Right atrium auricular region (tissue), 2 donors: ENCODE data around the gene PHC2. TPM values are rescaled to one million over a fixed set of nuclear protein-coding genes. Genes with fewer than 3 reads are reported as not detected.

Experiments used
- DNase-seq: peaks from one replicate; pipeline ENCODE4 v3.0.0-alpha.2; 2019; ENCODE audit warnings: low spot score
- H3K27ac ChIP-seq, 2 donors: fragments of 200-600 bp; sonication (generic); 1 replicate in 1 of 2; 2 replicates in 1 of 2; pipeline ENCODE4 v1.5.1; 2016 to 2019
- H3K27me3 ChIP-seq, 2 donors: fragments of 200-600 bp; sonication (generic); one replicate each; pipeline versions ENCODE4 v1.5.1 to v1.6.0; 2017 to 2019
- H3K36me3 ChIP-seq: fragments of 200-600 bp; sonication (generic); one replicate; pipeline ENCODE4 v1.5.1; 2016
- H3K4me1 ChIP-seq, 2 donors: fragments of 200-600 bp; sonication (generic); one replicate each; pipeline versions ENCODE4 v1.5.1 to v1.6.0; 2017 to 2019
- H3K4me3 ChIP-seq, 2 donors: fragments of 200-600 bp; sonication (generic); 1 replicate in 1 of 2; 2 replicates in 1 of 2; pipeline ENCODE4 v1.5.1; 2017 to 2019; ENCODE audit warnings: mild to moderate bottlenecking in 1 of 2, moderate library complexity in 1 of 2
- H3K9me3 ChIP-seq, 2 donors: fragments of 200-600 bp; sonication (generic); one replicate each; pipeline ENCODE4 v1.5.1; 2019
- total RNA-seq, 2 donors: library from RNA; depleted of rRNA; stranded (reverse); fragments of >200 nt; gene quantifications; one replicate each; pipeline ENCODE4 v1.1.0, GENCODE V29; 2016
- TF ChIP-seq, protein P1 (sequence below), 2 donors: fragments of 200-600 bp; sonication (generic); IDR thresholded peaks; one replicate each; pipeline ENCODE4 v1.5.1; 2019; ENCODE audit warnings: antibody characterized with exemption in 2 of 2

The PHC2 gene
- total RNA-seq, 2 donors from 2014 or later, result 98.4 to 144 TPM

DNA sequence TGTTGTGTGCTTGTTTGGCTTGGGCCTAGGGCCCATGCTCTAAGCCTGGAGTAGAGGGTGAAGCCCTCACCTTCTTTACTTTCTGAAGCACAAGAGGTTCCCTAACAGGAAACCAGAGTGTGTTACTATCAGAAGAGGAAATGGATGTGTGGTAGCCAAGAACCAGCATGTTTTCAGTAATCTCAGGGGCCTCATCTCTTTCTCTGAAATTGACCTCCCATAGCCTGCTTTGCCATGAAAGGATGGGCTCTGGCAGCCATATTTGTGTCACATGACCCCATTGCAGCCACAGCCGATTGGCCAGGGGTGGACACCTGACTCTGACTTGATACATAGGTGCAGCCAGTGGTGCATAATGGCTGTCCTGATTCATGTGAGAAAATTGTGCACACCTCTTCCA lies 128.6 kb downstream of the PHC2 start:
- TF ChIP-seq, protein P1, sequence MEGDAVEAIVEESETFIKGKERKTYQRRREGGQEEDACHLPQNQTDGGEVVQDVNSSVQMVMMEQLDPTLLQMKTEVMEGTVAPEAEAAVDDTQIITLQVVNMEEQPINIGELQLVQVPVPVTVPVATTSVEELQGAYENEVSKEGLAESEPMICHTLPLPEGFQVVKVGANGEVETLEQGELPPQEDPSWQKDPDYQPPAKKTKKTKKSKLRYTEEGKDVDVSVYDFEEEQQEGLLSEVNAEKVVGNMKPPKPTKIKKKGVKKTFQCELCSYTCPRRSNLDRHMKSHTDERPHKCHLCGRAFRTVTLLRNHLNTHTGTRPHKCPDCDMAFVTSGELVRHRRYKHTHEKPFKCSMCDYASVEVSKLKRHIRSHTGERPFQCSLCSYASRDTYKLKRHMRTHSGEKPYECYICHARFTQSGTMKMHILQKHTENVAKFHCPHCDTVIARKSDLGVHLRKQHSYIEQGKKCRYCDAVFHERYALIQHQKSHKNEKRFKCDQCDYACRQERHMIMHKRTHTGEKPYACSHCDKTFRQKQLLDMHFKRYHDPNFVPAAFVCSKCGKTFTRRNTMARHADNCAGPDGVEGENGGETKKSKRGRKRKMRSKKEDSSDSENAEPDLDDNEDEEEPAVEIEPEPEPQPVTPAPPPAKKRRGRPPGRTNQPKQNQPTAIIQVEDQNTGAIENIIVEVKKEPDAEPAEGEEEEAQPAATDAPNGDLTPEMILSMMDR (IDR thresholded peaks at IDR 0.05), result no peak
- Histone ChIP-seq H3K27ac (no peak overlapping the region), H3K4me1 (peaks cover 0 to 32% of the 10 kb centered on the region in 2 donors), H3K36me3 (peaks cover 11% of the 10 kb centered on the region), H3K27me3 (no peaks in the 10 kb centered on the region), H3K4me3 (no peak overlapping the region), H3K9me3 (no peaks in the 10 kb centered on the region)
- DNase-seq, result no peak

DNA sequence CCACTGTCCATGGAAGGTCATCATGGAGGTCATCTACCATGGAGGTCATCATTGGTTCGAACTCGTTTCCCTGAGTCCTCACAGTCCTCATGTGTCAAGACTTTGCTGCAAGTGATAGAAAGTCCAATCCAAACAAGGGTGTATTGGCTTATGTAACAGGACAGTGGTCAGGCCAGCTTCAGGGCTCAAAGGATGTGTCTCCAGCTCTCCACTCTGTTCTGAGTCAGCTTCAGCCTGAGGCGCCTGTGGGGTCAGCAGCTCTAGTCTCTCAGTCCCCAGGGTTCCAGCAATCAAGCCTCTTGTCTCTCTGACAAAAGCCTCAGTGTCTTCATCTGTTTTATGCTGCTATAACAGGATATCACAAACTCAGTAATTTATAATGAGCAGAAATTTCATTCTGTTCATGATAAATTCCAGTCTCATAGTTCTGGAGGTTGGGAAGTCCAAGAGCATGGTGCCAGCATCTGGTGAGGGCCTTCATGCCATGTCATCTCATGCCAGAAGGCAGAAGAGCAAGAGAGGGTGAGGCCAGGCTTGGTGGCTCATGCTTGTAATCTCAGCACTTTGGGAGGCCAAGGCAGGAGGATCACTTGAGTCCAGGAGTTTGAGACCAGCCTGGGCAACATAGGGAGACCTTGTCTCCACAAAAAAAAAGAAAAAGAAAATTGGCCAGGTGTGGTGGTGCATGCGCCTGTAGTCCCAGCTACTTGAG lies 129.5 kb downstream of the PHC2 start:
- no peaks in the 10 kb centered on the region for H3K9me3 ChIP-seq
- peaks cover 0 to 23% of the 10 kb centered on the region in 2 donors for H3K4me1 ChIP-seq
- no peaks in the 10 kb centered on the region for H3K27me3 ChIP-seq
- DNase-seq, result no peak
- peak overlapping the region; percentile 49 to 51 for H3K27ac ChIP-seq
- peaks cover 11% of the 10 kb centered on the region for H3K36me3 ChIP-seq
- H3K4me3 ChIP-seq, result no peak overlapping the region
- TF ChIP-seq, protein P1 (IDR thresholded peaks at IDR 0.05), result no peak

DNA sequence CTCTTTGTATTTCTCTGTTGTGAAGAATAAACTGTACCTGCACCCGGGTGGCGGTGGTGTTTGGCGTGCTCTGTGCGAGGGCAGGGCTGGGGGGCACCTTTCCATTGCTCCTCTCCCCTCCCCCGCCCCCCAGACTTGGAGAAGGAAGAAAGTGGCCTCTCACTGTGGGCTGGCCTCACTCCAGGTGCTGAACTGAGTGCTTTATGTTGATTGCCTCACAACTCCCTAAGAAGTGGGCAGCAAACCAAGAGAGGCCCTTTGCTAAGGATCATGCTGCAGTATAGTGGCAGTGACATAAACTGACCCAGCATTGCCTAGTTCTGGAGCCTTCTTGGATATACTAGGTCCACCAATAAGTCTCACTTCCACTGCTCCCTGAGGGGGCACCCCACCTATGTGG lies 130.2 kb downstream of the PHC2 start:
- Histone ChIP-seq H3K36me3 (peaks cover 11% of the 10 kb centered on the region), H3K4me3 (no peak overlapping the region), H3K27me3 (no peaks in the 10 kb centered on the region), H3K9me3 (no peaks in the 10 kb centered on the region), H3K27ac (peak overlapping the region; percentile 49 to 51), H3K4me1 (peaks cover 0 to 21% of the 10 kb centered on the region in 2 donors)
- TF ChIP-seq, protein P1 (IDR thresholded peaks at IDR 0.05), result no peak
- DNase-seq, result peak; percentile 77

DNA sequence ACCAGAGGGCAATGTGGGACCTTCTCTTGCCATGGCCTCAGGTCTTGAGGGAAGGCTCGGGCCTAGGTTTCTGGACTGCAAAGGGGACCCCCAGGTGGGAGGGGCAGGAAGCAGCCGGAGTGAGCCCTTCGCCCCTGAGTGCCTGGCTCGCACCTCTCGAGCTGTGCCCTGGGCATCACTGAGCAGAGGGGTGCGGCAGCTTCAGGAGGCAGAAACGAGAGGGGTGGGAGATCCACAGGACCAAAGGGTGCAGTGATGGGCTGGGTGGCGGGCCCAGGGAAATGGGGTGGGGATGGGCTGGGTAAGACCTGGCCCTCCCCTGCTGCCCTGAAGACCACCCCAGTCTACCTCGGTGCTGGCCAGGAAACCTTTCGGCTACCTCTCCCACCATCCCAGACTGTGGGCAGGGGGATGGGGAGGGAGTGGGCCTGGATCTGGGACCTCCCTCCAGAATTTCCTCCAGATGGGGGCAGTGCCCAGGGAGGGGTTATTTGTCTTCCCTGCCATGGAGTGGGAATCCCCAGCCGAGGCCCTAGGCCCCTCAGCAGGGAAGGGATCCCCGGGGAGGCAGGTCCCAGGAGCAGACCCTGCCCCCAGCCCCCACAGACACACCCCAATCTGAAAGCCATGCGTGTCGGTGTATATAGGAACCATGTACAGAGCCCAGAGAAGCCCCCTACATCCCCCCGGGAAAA lies 131.3 kb downstream of the PHC2 start:
- peaks cover 0 to 27% of the 10 kb centered on the region in 2 donors for H3K4me1 ChIP-seq
- H3K27me3 ChIP-seq, result no peaks in the 10 kb centered on the region
- no peak for DNase-seq
- H3K27ac ChIP-seq, result peak overlapping the region in 1 of 2 donors; percentile 0
- H3K4me3 ChIP-seq, result no peak overlapping the region
- TF ChIP-seq, protein P1 (IDR thresholded peaks at IDR 0.05), result no peak
- H3K36me3 ChIP-seq, result peaks cover 11% of the 10 kb centered on the region
- no peaks in the 10 kb centered on the region for H3K9me3 ChIP-seq

DNA sequence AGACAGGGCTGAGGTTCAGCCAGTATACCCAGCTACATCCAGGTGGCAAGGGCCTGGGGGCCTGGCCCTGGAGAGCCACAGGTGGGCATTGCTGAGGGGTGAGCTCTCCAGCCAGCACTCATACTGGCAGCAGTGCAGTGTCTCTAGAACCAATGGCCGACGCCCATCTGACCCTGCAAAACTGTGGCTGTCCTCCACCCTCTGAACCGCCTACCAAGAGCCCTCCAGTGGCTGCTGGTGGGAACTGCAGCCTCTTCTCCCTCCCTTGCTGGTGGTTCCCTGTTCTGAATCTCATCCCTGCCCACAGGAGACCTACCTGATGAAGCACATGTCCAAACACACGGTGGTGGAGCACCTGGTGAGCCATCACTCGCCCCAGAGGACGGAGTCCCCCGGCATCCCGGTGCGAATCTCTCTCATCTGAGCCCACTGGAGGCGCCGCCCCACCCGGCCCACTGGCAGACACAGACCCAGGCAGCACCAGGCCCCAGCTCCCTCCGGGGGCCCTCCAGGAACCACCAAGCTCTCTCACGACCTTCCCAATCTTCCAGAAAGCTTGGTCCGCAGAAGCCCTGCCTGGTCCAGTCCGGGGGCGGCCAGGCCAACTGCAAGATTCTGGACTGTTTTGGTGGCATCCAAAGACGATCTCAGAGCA lies 132.1 kb downstream of the PHC2 start:
- no peaks in the 10 kb centered on the region for H3K27me3 ChIP-seq
- peaks cover 0 to 27% of the 10 kb centered on the region in 2 donors for H3K4me1 ChIP-seq
- H3K36me3 ChIP-seq, result peaks cover 13% of the 10 kb centered on the region
- peak overlapping the region in 1 of 2 donors; percentile 12 for H3K27ac ChIP-seq
- TF ChIP-seq, protein P1 (IDR thresholded peaks at IDR 0.05), result peak; percentile 86 to 97
- no peaks in the 10 kb centered on the region for H3K9me3 ChIP-seq
- no peak overlapping the region for H3K4me3 ChIP-seq
- DNase-seq, result peak; percentile 81
